K562 (cell line): Measurements from ENCODE around the gene PI16. TPM values are rescaled to one million over a fixed set of nuclear protein-coding genes. Genes with fewer than 3 reads are reported as not detected.
A peak's percentile ranks its signal among the peaks of the same experiment; 100 is the strongest.

Source experiments
- BACH1 ChIP-seq: fragments of 200-800 bp; sonication (Bioruptor generic); IDR thresholded peaks from 2 replicates; pipeline ENCODE4 v1.6.1; 2016; ENCODE audit warnings: missing genetic modification characterization, missing compliant biosample characterization
- BRF1 ChIP-seq: IDR thresholded peaks from 3 replicates; pipeline ENCODE4 v1.6.1; 2011; ENCODE audit warnings: borderline replicate concordance, mild to moderate bottlenecking; ENCODE audit not compliant: insufficient read length; ENCODE audit errors: extremely low read depth
- COPS2 ChIP-seq: fragments of 450-650 bp; conservative IDR thresholded peaks from 2 replicates; pipeline ENCODE4 v1.6.1; 2016; ENCODE audit warnings: mild to moderate bottlenecking, moderate library complexity
- GABPB1 ChIP-seq: sonication (generic); formaldehyde crosslinking; IDR thresholded peaks from 2 replicates; pipeline ENCODE4 v1.8.0; 2022; ENCODE audit warnings: mild to moderate bottlenecking, missing genetic modification reagents
- LARP7 ChIP-seq: fragments of 450-650 bp; IDR thresholded peaks from 2 replicates; pipeline ENCODE4 v1.6.1; 2016
- NFRKB ChIP-seq: fragments of 450-650 bp; IDR thresholded peaks from 2 replicates; pipeline ENCODE4 v1.6.1; 2016; ENCODE audit warnings: low read depth
- PREB ChIP-seq: sonication (generic); formaldehyde crosslinking; IDR thresholded peaks from 2 replicates; pipeline ENCODE4 v1.8.1; 2023; ENCODE audit warnings: mild to moderate bottlenecking, missing genetic modification reagents
- U2AF1 ChIP-seq: fragments of 200-400 bp; formaldehyde crosslinking; optimal IDR thresholded peaks from 2 replicates; pipeline ENCODE3; 2017; ENCODE audit warnings: mild to moderate bottlenecking, low read depth, low read length, moderate library complexity
- ZFPM2 ChIP-seq: fragments of 250-450 bp; sonication (Bioruptor Pico); IDR thresholded peaks from 2 replicates; pipeline ENCODE4 v1.5.1; 2022; ENCODE audit warnings: mild to moderate bottlenecking
- ZNF398 ChIP-seq: fragments of 250-450 bp; sonication (Bioruptor Pico); IDR thresholded peaks from 2 replicates; pipeline ENCODE4 v1.8.0; 2021; ENCODE audit warnings: moderate library complexity, mild to moderate bottlenecking, inconsistent platforms
- polyA plus RNA-seq, 8 experiments: library from polyadenylated mRNA; depleted of rRNA in 4 of 8; stranded (reverse) in 5 of 8; unstranded in 3 of 8; fragments of >200 nt; fragmentation: Nextera tagmentation in 2 of 8; fragmentation: Illumina TruSeq in 1 of 8; extraction: Ambion mirVana in 2 of 8; extraction: Trizol in 1 of 8; gene quantifications; 2 replicates each; pipeline versions ENCODE4 v1.2.1 to v1.2.3, GENCODE V29; 2011 to 2014; ENCODE audit warnings: inconsistent platforms in 1 of 8, missing spikeins in 1 of 8
- total RNA-seq, 7 experiments: library from RNA; depleted of rRNA in 6 of 7; stranded (reverse); fragments of >200 nt in 6 of 7; fragmentation: Illumina TruSeq in 2 of 7; extraction: Trizol in 2 of 7; gene quantifications; 2 replicates each; pipeline versions ENCODE4 v1.2.1 to v1.2.3, GENCODE V29; 2011 to 2021; ENCODE audit warnings: low replicate concordance in 1 of 7
- TF ChIP-seq, protein P1 (sequence below): fragments of 450-650 bp; IDR thresholded peaks from 2 replicates; pipeline ENCODE4 v1.6.1; 2017; ENCODE audit warnings: antibody characterized with exemption
- TF ChIP-seq, protein P2 (sequence below), 2 experiments: fragments of 450-650 bp; IDR thresholded peaks; 2 replicates each; pipeline ENCODE4 v1.6.1; 2016
- TF ChIP-seq, protein P3 (sequence below): sonication (generic); formaldehyde crosslinking; IDR thresholded peaks from 2 replicates; pipeline ENCODE4 v1.9.0; 2022; ENCODE audit warnings: mild to moderate bottlenecking, missing genetic modification reagents

PI16 gene
- total and polyA plus RNA-seq, 9 of the 15 experiments (the other 6 are each of a cell fraction or from before 2014, with no cell fraction given), result 0.06 to 0.18 TPM; not detected in 7

DNA sequence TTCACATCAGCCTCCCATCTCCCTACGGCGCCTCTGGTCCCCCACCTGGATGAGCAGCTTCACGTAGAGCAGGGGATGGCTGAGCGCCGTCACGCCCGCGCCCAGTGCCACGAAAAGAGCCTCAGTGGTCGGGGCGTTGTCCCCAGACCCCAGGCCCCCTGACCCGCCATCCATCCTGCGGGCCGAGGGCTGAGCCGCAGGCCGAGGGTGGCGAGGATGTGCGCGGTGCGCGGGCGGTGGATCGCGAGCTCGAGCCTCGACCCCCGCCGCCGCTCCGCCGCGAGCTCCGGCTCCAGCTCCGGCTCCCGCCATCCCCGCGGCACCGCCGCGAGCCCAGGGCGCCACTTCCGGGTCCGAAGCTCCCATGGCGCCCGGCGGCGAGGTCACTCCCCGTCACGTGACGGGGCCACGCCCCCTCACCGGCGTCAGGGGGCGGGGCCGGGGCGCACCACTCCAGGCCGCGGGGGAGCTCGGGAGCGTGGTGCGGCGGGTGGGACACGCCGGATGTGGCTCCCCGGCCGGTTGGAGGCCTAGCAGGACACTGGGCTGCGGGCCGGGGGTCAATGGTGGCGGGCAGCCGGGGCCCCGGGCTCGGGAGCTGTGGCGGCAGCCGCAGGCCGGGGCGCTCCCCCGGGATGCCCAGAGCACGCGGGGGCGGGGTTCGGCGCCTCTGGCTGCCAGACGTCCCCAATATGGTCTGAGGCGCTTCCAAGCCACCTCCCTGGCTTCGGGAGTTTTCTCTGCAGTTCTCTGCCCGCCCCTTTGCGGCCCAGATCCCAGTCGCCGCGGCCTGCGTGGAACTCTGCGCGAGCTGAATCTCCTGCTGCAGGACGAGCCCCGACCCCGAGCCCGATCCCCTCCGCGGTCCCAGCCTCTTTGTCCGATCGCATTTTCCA lies 31.5 kb downstream of the PI16 start, which contains the start of gene MTCH1 (continued):
- TF ChIP-seq, protein P1, sequence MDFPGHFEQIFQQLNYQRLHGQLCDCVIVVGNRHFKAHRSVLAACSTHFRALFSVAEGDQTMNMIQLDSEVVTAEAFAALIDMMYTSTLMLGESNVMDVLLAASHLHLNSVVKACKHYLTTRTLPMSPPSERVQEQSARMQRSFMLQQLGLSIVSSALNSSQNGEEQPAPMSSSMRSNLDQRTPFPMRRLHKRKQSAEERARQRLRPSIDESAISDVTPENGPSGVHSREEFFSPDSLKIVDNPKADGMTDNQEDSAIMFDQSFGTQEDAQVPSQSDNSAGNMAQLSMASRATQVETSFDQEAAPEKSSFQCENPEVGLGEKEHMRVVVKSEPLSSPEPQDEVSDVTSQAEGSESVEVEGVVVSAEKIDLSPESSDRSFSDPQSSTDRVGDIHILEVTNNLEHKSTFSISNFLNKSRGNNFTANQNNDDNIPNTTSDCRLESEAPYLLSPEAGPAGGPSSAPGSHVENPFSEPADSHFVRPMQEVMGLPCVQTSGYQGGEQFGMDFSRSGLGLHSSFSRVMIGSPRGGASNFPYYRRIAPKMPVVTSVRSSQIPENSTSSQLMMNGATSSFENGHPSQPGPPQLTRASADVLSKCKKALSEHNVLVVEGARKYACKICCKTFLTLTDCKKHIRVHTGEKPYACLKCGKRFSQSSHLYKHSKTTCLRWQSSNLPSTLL, result no peak
- TF ChIP-seq BRF1, result no peak
- TF ChIP-seq LARP7, result no peak
- peak; percentile 54; the same call in 1 of the 2 replicates for TF ChIP-seq GABPB1
- TF ChIP-seq, protein P2, sequence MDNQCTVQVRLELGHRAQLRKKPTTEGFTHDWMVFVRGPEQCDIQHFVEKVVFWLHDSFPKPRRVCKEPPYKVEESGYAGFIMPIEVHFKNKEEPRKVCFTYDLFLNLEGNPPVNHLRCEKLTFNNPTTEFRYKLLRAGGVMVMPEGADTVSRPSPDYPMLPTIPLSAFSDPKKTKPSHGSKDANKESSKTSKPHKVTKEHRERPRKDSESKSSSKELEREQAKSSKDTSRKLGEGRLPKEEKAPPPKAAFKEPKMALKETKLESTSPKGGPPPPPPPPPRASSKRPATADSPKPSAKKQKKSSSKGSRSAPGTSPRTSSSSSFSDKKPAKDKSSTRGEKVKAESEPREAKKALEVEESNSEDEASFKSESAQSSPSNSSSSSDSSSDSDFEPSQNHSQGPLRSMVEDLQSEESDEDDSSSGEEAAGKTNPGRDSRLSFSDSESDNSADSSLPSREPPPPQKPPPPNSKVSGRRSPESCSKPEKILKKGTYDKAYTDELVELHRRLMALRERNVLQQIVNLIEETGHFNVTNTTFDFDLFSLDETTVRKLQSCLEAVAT (IDR thresholded peaks at IDR 0.05), result 0 out of 4 replicates have a peak, but pooled peaks of 1 of the 2 experiments have one; percentile 32
- TF ChIP-seq BACH1 (tag), result no peak
- TF ChIP-seq PREB (CRISPR knock-in tag), result no peak
- TF ChIP-seq NFRKB, result 0 out of 2 replicates have a peak, but pooled peaks have one; percentile 39
- TF ChIP-seq ZFPM2, result 0 out of 2 replicates have a peak, but pooled peaks have one; percentile 10
- TF ChIP-seq, protein P3, sequence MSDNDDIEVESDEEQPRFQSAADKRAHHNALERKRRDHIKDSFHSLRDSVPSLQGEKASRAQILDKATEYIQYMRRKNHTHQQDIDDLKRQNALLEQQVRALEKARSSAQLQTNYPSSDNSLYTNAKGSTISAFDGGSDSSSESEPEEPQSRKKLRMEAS (CRISPR knock-in tag), result peak; percentile 77; the same call in 1 of the 2 replicates
- no peak for TF ChIP-seq ZNF398 (CRISPR knock-in tag)
- TF ChIP-seq COPS2, result no peak
- TF ChIP-seq U2AF1, result no peak
